Metanephros (tissue), 1 donor: Measurements from ENCODE around the gene VAT1L. TPM values are rescaled to one million over a fixed set of nuclear protein-coding genes. Genes with fewer than 3 reads are reported as not detected.

Experiments used
- total RNA-seq: library from RNA; depleted of rRNA; stranded (reverse); fragments of >200 nt; gene quantifications from one replicate; pipeline ENCODE4 v1.2.3, GENCODE V29; 2014

VAT1L gene, protein sequence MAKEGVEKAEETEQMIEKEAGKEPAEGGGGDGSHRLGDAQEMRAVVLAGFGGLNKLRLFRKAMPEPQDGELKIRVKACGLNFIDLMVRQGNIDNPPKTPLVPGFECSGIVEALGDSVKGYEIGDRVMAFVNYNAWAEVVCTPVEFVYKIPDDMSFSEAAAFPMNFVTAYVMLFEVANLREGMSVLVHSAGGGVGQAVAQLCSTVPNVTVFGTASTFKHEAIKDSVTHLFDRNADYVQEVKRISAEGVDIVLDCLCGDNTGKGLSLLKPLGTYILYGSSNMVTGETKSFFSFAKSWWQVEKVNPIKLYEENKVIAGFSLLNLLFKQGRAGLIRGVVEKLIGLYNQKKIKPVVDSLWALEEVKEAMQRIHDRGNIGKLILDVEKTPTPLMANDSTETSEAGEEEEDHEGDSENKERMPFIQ
- total RNA-seq, result 2.5 TPM

GRCh38 chr16:77788181-77789084 is at the start of gene VAT1L:
VAT1L (plus strand) TSS chr16:77788564; CDS start chr16:77788683, 119 bp downstream.

GRCh38 chr16:78022347-78023060 is 234.1 kb downstream of the VAT1L start, which contains the start of gene CLEC3A:
CLEC3A (plus strand) TSS chr16:78022548; CDS start chr16:78022627, 79 bp downstream.

Other genes starting within 250 kb of the VAT1L start
- 9.3 TPM for gene NUDT7, start 66.0 kb upstream of the VAT1L start, total RNA-seq
- not detected for gene CLEC3A, start 234.0 kb downstream of the VAT1L start, total RNA-seq